Measurements from ENCODE around the gene APRT. TPM values are rescaled to one million over a fixed set of nuclear protein-coding genes. Genes with fewer than 3 reads are reported as not detected.

Gene APRT
- total and polyA plus RNA-seq, 2 of the 8 experiments (the other 6 are each of a cell fraction or from before 2014, with no cell fraction given) = 221 to 267 TPM

DNA sequence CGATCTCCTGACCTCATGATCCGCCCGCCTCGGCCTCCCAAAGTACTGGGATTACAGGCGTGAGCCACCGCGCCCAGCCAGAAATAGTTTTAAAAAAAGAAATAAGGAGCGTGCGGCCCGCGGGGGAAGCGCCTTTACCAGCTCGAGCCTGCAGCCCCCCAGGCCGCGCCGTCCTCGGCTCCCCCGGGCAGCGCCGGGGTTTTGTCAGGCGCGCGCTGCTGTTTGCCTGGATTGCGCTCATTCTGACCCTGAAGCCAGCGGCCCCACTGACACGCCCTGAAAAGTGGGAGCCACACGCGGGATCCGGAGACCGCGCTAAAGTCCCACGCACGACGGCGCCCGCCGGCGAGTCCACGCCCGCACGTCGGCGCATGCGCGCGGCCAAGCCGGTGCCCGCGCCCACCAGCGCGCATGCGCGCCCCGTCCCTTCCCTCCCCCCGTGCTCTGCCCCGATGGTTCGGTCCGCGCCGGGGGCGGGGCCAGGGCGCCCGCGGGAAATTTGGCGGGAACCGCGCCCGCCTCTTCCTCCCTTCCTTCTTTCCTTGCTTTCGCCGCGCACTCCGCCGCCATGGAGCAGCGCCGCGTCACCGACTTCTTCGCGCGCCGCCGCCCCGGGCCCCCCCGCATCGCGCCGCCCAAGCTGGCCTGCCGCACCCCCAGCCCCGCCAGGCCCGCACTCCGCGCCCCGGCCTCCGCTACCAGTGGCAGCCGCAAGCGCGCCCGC lies 8.3 kb downstream of the APRT start, which contains the start of gene CDT1:
Gene CDT1, plus strand, starts transcription at position 526 of the 724 bp plus-strand sequence. Its CDS starts 43 bp downstream, at position 569.
- Histone ChIP-seq H3K56ac (replicated peaks; ENCODE audit: insufficient read length, low read depth, low read length) (peak within 1 kb of the TSS; percentile 30), H2AK5ac (ENCODE audit: low read depth, low read length) (no peak within 1 kb of the TSS), H3K4me3 (ENCODE audit: extremely low read depth in 1 of 4, insufficient read depth in 2 of 4, low read depth in 3 of 4, low read length in 4 of 4) (peak within 1 kb of the TSS; percentile 59 to 84 (median 80)), H3K23ac (ENCODE audit: insufficient read length) (no peak within 1 kb of the TSS), H4K5ac (ENCODE audit: insufficient read length, low read depth, low read length) (peak within 1 kb of the TSS; percentile 86), H3K14ac (ENCODE audit: insufficient read length) (no peak within 1 kb of the TSS), H2BK20ac (ENCODE audit: low read length) (no peak within 1 kb of the TSS), H3K27ac (ENCODE audit: low read depth, low read length) (peak within 1 kb of the TSS; percentile 63; the same call in 1 of the 2 replicates), H4K91ac (replicated peaks; ENCODE audit: insufficient read length, low read length) (peak within 1 kb of the TSS; percentile 74), H3K27me3 (replicated peaks in 1 of 4; ENCODE audit: control insufficient read depth in 3 of 4, extremely low read depth in 1 of 4, insufficient read depth in 3 of 4, low read length in 3 of 4) (no peaks in the 10 kb centered on the region), H3K9me3 (ENCODE audit: insufficient read depth in 2 of 2, low read depth in 1 of 2, low read length in 1 of 2) (no peaks in the 10 kb centered on the region), H3K9ac (replicated peaks in 1 of 4; ENCODE audit: extremely low read depth in 1 of 4, low read depth in 3 of 4, low read length in 3 of 4) (peak within 1 kb of the TSS; percentile 66 to 95 (median 80)), H3K36me3 (ENCODE audit: control insufficient read depth in 2 of 4, insufficient read depth in 4 of 4, low read length in 3 of 4) (peaks cover 30 to 40% (median 37%) of the 10 kb centered on the region in 4 experiments), H2BK5ac (ENCODE audit: low read depth, low read length) (no peak within 1 kb of the TSS; the same call in 1 of the 2 replicates), H3K18ac (ENCODE audit: extremely low read depth, low read length) (peak within 1 kb of the TSS; percentile 71), H3K79me2 (ENCODE audit: control insufficient read depth in 1 of 2, insufficient read depth in 2 of 2, low read length in 2 of 2) (peaks cover 0 to 16% of the 10 kb centered on the region in 2 experiments; a peak in 2 of 4 replicates), H3K4me1 (replicated peaks in 1 of 4; ENCODE audit: control insufficient read depth in 3 of 4, insufficient read depth in 4 of 4, low read length in 3 of 4) (peaks cover 0 to 12% (median 9%) of the 10 kb centered on the region in 4 experiments; a peak in 5 of 7 replicates), H3K79me1 (ENCODE audit: low read depth, low read length) (peaks cover 12% of the 10 kb centered on the region), H2BK12ac (ENCODE audit: low read depth, low read length) (no peak within 1 kb of the TSS), H2BK15ac (ENCODE audit: low read length) (no peak within 1 kb of the TSS), H3K4ac (replicated peaks; ENCODE audit: insufficient read length, low read depth, low read length) (peak within 1 kb of the TSS; percentile 96), H4K20me1 (replicated peaks in 1 of 2; ENCODE audit: control insufficient read depth in 1 of 2, insufficient read depth in 2 of 2, low read length in 2 of 2) (peaks cover 19 to 29% of the 10 kb centered on the region in 2 experiments), H2AFZ (ENCODE audit: low read length) (no peak within 1 kb of the TSS), H2BK120ac (replicated peaks; ENCODE audit: low read depth, low read length) (no peak within 1 kb of the TSS), H3K4me2 (ENCODE audit: insufficient read depth in 1 of 2, low read depth in 2 of 2, low read length in 2 of 2) (peak within 1 kb of the TSS; percentile 87 to 95), H4K8ac (ENCODE audit: extremely low read depth, insufficient read depth, low read length) (peak within 1 kb of the TSS; percentile 93), H3K23me2 (ENCODE audit: low read depth, low read length) (peaks cover 7% of the 10 kb centered on the region; the same call in 1 of the 2 replicates)
- DNase-seq (ENCODE audit: low read depth in 1 of 2, low spot score in 2 of 2) (peak in 1 of 2 experiments; percentile 96), FAIRE-seq (no peak)
- POLR2A ChIA-PET (ENCODE audit: partially characterized antibody) = interaction anchor here (0.7 to 1.7 kb wide), 8 partner anchors 9 to 324 kb away, joined by 3 to 5 read pairs (median 4); partner anchors contain the start of gene APRT
- CTCF ChIA-PET (ENCODE audit: partially characterized antibody) = interaction anchor here (0.6 to 1.8 kb wide), 7 partner anchors 10 to 363 kb away, joined by 3 to 6 read pairs (median 4); no protein-coding TSS in a partner anchor
- 3% methylated on average over 20 of the region's 98 CpGs; no CpG with 5 or more reads in 1 of the 2 experiments for WGBS, 2 experiments (ENCODE audit: extremely low coverage in 1 of 2, insufficient coverage in 1 of 2, insufficient read length in 1 of 2, insufficient replicate concordance in 2 of 2, low coverage in 1 of 2, low lambda C conversion rate in 2 of 2, missing lambda C conversion rate in 1 of 2)
- peak; percentile 28; the same call in 1 of the 2 replicates for TF ChIP-seq SUZ12 (IDR thresholded peaks at IDR 0.05; ENCODE audit: low read length)
- peak; percentile 54; the same call in 1 of the 2 replicates for TF ChIP-seq PHF8 (conservative IDR thresholded peaks at IDR 0.05; ENCODE audit: low read depth, low read length)
- no peak for TF ChIP-seq ASH2L (IDR thresholded peaks at IDR 0.05; ENCODE audit: low read length)
- TF ChIP-seq MAFK (IDR thresholded peaks at IDR 0.05; ENCODE audit: low read depth, low read length) = no peak
- TF ChIP-seq BRCA1 (IDR thresholded peaks at IDR 0.05; ENCODE audit: low read depth, low read length) = no peak
- peak; percentile 71 for TF ChIP-seq YY1 (IDR thresholded peaks at IDR 0.05; ENCODE audit: low read depth, low read length)
- no peak for TF ChIP-seq SIX5 (IDR thresholded peaks at IDR 0.05; ENCODE audit: low read depth, low read length)
- TF ChIP-seq SP4 (IDR thresholded peaks at IDR 0.05; ENCODE audit: low read length) = no peak
- TF ChIP-seq EP300 (IDR thresholded peaks at IDR 0.05; ENCODE audit: borderline replicate concordance in 1 of 2, low read depth in 2 of 2, low read length in 2 of 2) = peak in 1 of 2 experiments; percentile 92; a peak in 2 of 3 replicates
- no peak for TF ChIP-seq FOSL1 (IDR thresholded peaks at IDR 0.05; ENCODE audit: insufficient read depth, low read depth, low read length)

All from H1 (cell line).